Measurements from ENCODE around the gene GTF2A1.

DNA sequence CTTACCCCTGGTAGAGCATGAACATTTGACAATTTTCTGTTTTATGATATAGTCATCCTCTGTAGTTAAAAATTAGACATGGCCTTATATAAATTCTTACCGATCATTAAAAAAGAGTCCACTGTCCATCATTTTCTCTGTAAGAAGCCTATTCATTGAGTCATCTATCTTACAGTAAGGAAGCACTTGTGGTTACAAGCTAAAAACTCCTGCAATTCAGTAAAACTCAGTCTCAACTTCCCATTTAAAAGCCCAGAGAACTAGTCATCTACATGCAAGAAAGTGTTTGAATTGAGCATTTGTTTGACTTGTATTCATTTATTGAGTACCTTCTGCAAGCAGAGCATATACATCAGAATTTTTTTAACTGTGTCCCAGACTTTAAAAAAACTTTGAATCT, 63.3 kb downstream of the GTF2A1 start:
- no peak for TF ChIP-seq YY1 (IDR thresholded peaks at IDR 0.05; ENCODE audit: insufficient read depth, insufficient read length)
- no peak for TF ChIP-seq ZNF274 (IDR thresholded peaks at IDR 0.05; ENCODE audit: low read depth, low read length)

All from NT2/D1 (cell line).